GM06990 (cell line): ENCODE measurements around the gene MAGI1.

Experiments
- DNase-seq: peaks from one replicate; pipeline ENCODE4 v3.0.0-alpha.2; 2011; ENCODE audit not compliant: insufficient read length; ENCODE audit errors: extremely low read depth
- H3K27me3 ChIP-seq: replicated peaks from 2 replicates; pipeline ENCODE4 v1.6.0; 2011; ENCODE audit warnings: low read length; ENCODE audit not compliant: control insufficient read depth, insufficient read depth
- H3K36me3 ChIP-seq: 2 replicates; pipeline ENCODE4 v1.5.1; 2011; ENCODE audit warnings: low read length; ENCODE audit not compliant: control insufficient read depth, insufficient read depth
- H3K4me3 ChIP-seq: replicated peaks from 2 replicates; pipeline ENCODE4 v1.5.1; 2011; ENCODE audit warnings: low read depth, mild to moderate bottlenecking, control low read depth, low read length
- CTCF ChIP-seq: IDR thresholded peaks from 2 replicates; pipeline ENCODE4 v1.5.1; 2011; ENCODE audit warnings: low read length, control low read depth, mild to moderate bottlenecking, inconsistent platforms; ENCODE audit not compliant: insufficient read depth, poor library complexity, severe bottlenecking

MAGI1 gene

GRCh38 chr3:65979162-65979561 is 59.6 kb downstream of the MAGI1 start:
- Histone ChIP-seq H3K36me3 (no peaks in the 10 kb centered on the region), H3K4me3 (no peak overlapping the region), H3K27me3 (no peaks in the 10 kb centered on the region)
- no peak for DNase-seq
- TF ChIP-seq CTCF = no peak

- no peaks in the 10 kb centered on the region for H3K27me3 ChIP-seq
- no peak for TF ChIP-seq CTCF
- no peaks in the 10 kb centered on the region for H3K36me3 ChIP-seq
- DNase-seq = no peak
- no peak overlapping the region for H3K4me3 ChIP-seq
Observed at GRCh38 chr3:65978116-65978515, 60.6 kb downstream of the MAGI1 start.

GRCh38 chr3:65975032-65975431 is 63.7 kb downstream of the MAGI1 start:
- Histone ChIP-seq H3K36me3 (no peaks in the 10 kb centered on the region), H3K27me3 (no peaks in the 10 kb centered on the region), H3K4me3 (no peak overlapping the region)
- no peak for DNase-seq
- no peak for TF ChIP-seq CTCF

- H3K4me3 ChIP-seq = no peak overlapping the region
- H3K27me3 ChIP-seq = no peaks in the 10 kb centered on the region
- no peak for DNase-seq
- no peak for TF ChIP-seq CTCF
- H3K36me3 ChIP-seq = no peaks in the 10 kb centered on the region
Observed at GRCh38 chr3:65974509-65974908, 64.2 kb downstream of the MAGI1 start.

GRCh38 chr3:65972765-65973164 is 66.0 kb downstream of the MAGI1 start:
- TF ChIP-seq CTCF = no peak
- H3K36me3 ChIP-seq = no peaks in the 10 kb centered on the region
- H3K4me3 ChIP-seq = no peak overlapping the region
- H3K27me3 ChIP-seq = no peaks in the 10 kb centered on the region
- DNase-seq = no peak
